HepG2 (cell line): Measurements from ENCODE around the gene ANKRD65. TPM values are rescaled to one million over a fixed set of nuclear protein-coding genes. Genes with fewer than 3 reads are reported as not detected.
A peak's percentile ranks its signal among the peaks of the same experiment; 100 is the strongest.

Experiments
- ATF3 ChIP-seq: sonication (generic); formaldehyde crosslinking; IDR thresholded peaks from 2 replicates; pipeline ENCODE4 v1.4.0; 2020; ENCODE audit warnings: missing genetic modification reagents
- FLYWCH1 ChIP-seq: sonication (generic); formaldehyde crosslinking; IDR thresholded peaks from 2 replicates; pipeline ENCODE4 v1.8.1; 2023; ENCODE audit warnings: mild to moderate bottlenecking, missing genetic modification reagents
- IKZF5 ChIP-seq: IDR thresholded peaks from 2 replicates; pipeline ENCODE4 v1.6.1; 2018; ENCODE audit warnings: missing genetic modification reagents, mild to moderate bottlenecking, missing compliant biosample characterization
- MIXL1 ChIP-seq: IDR thresholded peaks from 2 replicates; pipeline ENCODE4 v1.6.1; 2016
- PAF1 ChIP-seq: IDR thresholded peaks from 2 replicates; pipeline ENCODE4 v1.6.1; 2016; ENCODE audit warnings: missing genetic modification reagents, missing compliant biosample characterization
- PHB2 ChIP-seq: fragments of 450-650 bp; IDR thresholded peaks from 2 replicates; pipeline ENCODE4 v1.6.1; 2018; ENCODE audit not compliant: partially characterized antibody
- SP140L ChIP-seq: sonication (generic); formaldehyde crosslinking; IDR thresholded peaks from 2 replicates; pipeline ENCODE4 v1.4.0; 2020; ENCODE audit warnings: missing genetic modification reagents, borderline replicate concordance
- SRY ChIP-seq: sonication (generic); formaldehyde crosslinking; IDR thresholded peaks from 2 replicates; pipeline ENCODE4 v1.8.0; 2022; ENCODE audit warnings: mild to moderate bottlenecking, missing genetic modification reagents
- ZBTB44 ChIP-seq: sonication (generic); formaldehyde crosslinking; IDR thresholded peaks from 2 replicates; pipeline ENCODE4 v1.4.0; 2020; ENCODE audit warnings: missing genetic modification reagents
- ZFP36L2 ChIP-seq: sonication (generic); formaldehyde crosslinking; IDR thresholded peaks from 2 replicates; pipeline ENCODE4 v1.4.0; 2020; ENCODE audit warnings: missing genetic modification reagents
- ZNF160 ChIP-seq: sonication (generic); formaldehyde crosslinking; IDR thresholded peaks from 2 replicates; pipeline ENCODE4 v1.8.0; 2022; ENCODE audit warnings: mild to moderate bottlenecking, inconsistent platforms, missing genetic modification reagents
- ZNF251 ChIP-seq: sonication (generic); formaldehyde crosslinking; IDR thresholded peaks from 2 replicates; pipeline ENCODE4 v1.9.0; 2021; ENCODE audit warnings: mild to moderate bottlenecking, missing genetic modification reagents
- ZNF546 ChIP-seq: sonication (generic); formaldehyde crosslinking; conservative IDR thresholded peaks from 2 replicates; pipeline ENCODE4 v1.8.1; 2023; ENCODE audit warnings: mild to moderate bottlenecking, missing genetic modification reagents
- ZNF720 ChIP-seq: sonication (generic); formaldehyde crosslinking; IDR thresholded peaks from 2 replicates; pipeline ENCODE4 v1.4.0; 2020; ENCODE audit warnings: missing genetic modification reagents
- ZNF772 ChIP-seq: sonication (generic); formaldehyde crosslinking; IDR thresholded peaks from 2 replicates; pipeline ENCODE4 v1.5.0; 2020; ENCODE audit warnings: mild to moderate bottlenecking, missing genetic modification reagents
- ZNF777 ChIP-seq: sonication (generic); formaldehyde crosslinking; IDR thresholded peaks from 2 replicates; pipeline ENCODE4 v1.4.0; 2020; ENCODE audit warnings: missing genetic modification reagents
- ZNF782 ChIP-seq: sonication (generic); formaldehyde crosslinking; IDR thresholded peaks from 2 replicates; pipeline ENCODE4 v1.4.0; 2020; ENCODE audit warnings: missing genetic modification reagents, mild to moderate bottlenecking, borderline replicate concordance
- polyA plus RNA-seq, 8 experiments: library from polyadenylated mRNA; depleted of rRNA in 3 of 8; stranded (reverse) in 7 of 8; unstranded in 1 of 8; fragments of >200 nt; fragmentation: Illumina TruSeq in 4 of 8; extraction: Trizol in 4 of 8; gene quantifications; 2 replicates each; pipeline versions ENCODE4 v1.2.1 to v1.2.3, GENCODE V29; 2011 to 2016; ENCODE audit warnings: low read depth in 4 of 8, missing spikeins in 1 of 8, mixed read lengths in 1 of 8; ENCODE audit not compliant: insufficient read depth in 1 of 8
- total RNA-seq, 5 experiments: library from RNA; depleted of rRNA; stranded (reverse); fragments of >200 nt; fragmentation: Illumina TruSeq; extraction: Trizol; gene quantifications; 2 replicates each; pipeline ENCODE4 v1.2.3, GENCODE V29; 2016; ENCODE audit warnings: low read depth in 1 of 5
- TF ChIP-seq, protein P1 (sequence below): sonication (generic); formaldehyde crosslinking; IDR thresholded peaks from 2 replicates; pipeline ENCODE4 v1.4.0; 2020; ENCODE audit warnings: missing genetic modification reagents
- TF ChIP-seq, protein P2 (sequence below): sonication (generic); formaldehyde crosslinking; IDR thresholded peaks from 2 replicates; pipeline ENCODE4 v1.4.0; 2020; ENCODE audit warnings: missing genetic modification reagents
- TF ChIP-seq, protein P3 (sequence below): sonication (generic); formaldehyde crosslinking; IDR thresholded peaks from 2 replicates; pipeline ENCODE4 v1.4.0; 2020; ENCODE audit warnings: missing genetic modification reagents

The ANKRD65 gene
- total and polyA plus RNA-seq, 2 of the 13 experiments (the other 11 are each of a cell fraction or from before 2014, with no cell fraction given): 12.1 to 30.1 TPM

- TF ChIP-seq ATF3 (CRISPR knock-in tag) (peak; percentile 76; the same call in 1 of the 2 replicates), ZBTB44 (CRISPR knock-in tag) (peak; percentile 66; the same call in 1 of the 2 replicates), ZFP36L2 (CRISPR knock-in tag) (0 out of 2 replicates have a peak, but pooled peaks have one; percentile 83), ZNF251 (no peak), MIXL1 (CRISPR knock-in tag) (peak; percentile 89), SRY (CRISPR knock-in tag) (peak; percentile 93; the same call in 1 of the 2 replicates), ZNF782 (CRISPR knock-in tag) (no peak), IKZF5 (peak; percentile 98), ZNF720 (CRISPR knock-in tag) (peak; percentile 75; the same call in 1 of the 2 replicates), ZNF777 (CRISPR knock-in tag) (peak; percentile 75), PHB2 (no peak), FLYWCH1 (CRISPR knock-in tag) (no peak), ZNF546 (peak; percentile 90), PAF1 (CRISPR knock-in tag) (no peak), SP140L (CRISPR knock-in tag) (no peak; the same call in 1 of the 2 replicates), ZNF772 (peak; percentile 96), ZNF160 (peak; percentile 91)
- TF ChIP-seq, protein P1, sequence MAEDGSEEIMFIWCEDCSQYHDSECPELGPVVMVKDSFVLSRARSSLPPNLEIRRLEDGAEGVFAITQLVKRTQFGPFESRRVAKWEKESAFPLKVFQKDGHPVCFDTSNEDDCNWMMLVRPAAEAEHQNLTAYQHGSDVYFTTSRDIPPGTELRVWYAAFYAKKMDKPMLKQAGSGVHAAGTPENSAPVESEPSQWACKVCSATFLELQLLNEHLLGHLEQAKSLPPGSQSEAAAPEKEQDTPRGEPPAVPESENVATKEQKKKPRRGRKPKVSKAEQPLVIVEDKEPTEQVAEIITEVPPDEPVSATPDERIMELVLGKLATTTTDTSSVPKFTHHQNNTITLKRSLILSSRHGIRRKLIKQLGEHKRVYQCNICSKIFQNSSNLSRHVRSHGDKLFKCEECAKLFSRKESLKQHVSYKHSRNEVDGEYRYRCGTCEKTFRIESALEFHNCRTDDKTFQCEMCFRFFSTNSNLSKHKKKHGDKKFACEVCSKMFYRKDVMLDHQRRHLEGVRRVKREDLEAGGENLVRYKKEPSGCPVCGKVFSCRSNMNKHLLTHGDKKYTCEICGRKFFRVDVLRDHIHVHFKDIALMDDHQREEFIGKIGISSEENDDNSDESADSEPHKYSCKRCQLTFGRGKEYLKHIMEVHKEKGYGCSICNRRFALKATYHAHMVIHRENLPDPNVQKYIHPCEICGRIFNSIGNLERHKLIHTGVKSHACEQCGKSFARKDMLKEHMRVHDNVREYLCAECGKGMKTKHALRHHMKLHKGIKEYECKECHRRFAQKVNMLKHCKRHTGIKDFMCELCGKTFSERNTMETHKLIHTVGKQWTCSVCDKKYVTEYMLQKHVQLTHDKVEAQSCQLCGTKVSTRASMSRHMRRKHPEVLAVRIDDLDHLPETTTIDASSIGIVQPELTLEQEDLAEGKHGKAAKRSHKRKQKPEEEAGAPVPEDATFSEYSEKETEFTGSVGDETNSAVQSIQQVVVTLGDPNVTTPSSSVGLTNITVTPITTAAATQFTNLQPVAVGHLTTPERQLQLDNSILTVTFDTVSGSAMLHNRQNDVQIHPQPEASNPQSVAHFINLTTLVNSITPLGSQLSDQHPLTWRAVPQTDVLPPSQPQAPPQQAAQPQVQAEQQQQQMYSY (CRISPR knock-in tag): peak; percentile 70; the same call in 1 of the 2 replicates
- TF ChIP-seq, protein P2, sequence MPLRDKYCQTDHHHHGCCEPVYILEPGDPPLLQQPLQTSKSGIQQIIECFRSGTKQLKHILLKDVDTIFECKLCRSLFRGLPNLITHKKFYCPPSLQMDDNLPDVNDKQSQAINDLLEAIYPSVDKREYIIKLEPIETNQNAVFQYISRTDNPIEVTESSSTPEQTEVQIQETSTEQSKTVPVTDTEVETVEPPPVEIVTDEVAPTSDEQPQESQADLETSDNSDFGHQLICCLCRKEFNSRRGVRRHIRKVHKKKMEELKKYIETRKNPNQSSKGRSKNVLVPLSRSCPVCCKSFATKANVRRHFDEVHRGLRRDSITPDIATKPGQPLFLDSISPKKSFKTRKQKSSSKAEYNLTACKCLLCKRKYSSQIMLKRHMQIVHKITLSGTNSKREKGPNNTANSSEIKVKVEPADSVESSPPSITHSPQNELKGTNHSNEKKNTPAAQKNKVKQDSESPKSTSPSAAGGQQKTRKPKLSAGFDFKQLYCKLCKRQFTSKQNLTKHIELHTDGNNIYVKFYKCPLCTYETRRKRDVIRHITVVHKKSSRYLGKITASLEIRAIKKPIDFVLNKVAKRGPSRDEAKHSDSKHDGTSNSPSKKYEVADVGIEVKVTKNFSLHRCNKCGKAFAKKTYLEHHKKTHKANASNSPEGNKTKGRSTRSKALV (CRISPR knock-in tag): no peak
- TF ChIP-seq, protein P3, sequence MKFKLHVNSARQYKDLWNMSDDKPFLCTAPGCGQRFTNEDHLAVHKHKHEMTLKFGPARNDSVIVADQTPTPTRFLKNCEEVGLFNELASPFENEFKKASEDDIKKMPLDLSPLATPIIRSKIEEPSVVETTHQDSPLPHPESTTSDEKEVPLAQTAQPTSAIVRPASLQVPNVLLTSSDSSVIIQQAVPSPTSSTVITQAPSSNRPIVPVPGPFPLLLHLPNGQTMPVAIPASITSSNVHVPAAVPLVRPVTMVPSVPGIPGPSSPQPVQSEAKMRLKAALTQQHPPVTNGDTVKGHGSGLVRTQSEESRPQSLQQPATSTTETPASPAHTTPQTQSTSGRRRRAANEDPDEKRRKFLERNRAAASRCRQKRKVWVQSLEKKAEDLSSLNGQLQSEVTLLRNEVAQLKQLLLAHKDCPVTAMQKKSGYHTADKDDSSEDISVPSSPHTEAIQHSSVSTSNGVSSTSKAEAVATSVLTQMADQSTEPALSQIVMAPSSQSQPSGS (CRISPR knock-in tag): peak; percentile 95
These were observed 46.0 kb downstream of the ANKRD65 start, which contains the start of gene AURKAIP1 (continued) for GRCh38 chr1:1374929-1375662.
